GM23248 (cell line): ENCODE measurements around the gene TMEM255B.

Experiments
- EZH2 ChIP-seq: fragments of 200-600 bp; sonication (generic); IDR thresholded peaks from 2 replicates; pipeline ENCODE4 v1.6.1; 2018; ENCODE audit warnings: antibody characterized with exemption, mild to moderate bottlenecking; ENCODE audit not compliant: insufficient read depth, poor library complexity, severe bottlenecking
- EZH2phosphoT487 ChIP-seq: fragments of 200-600 bp; sonication (generic); IDR thresholded peaks from 2 replicates; pipeline ENCODE4 v1.6.1; 2018; ENCODE audit warnings: antibody characterized with exemption, moderate library complexity, mild to moderate bottlenecking, low read depth; ENCODE audit not compliant: insufficient read depth

- TF ChIP-seq EZH2phosphoT487 (no peak), EZH2 (no peak)
These were observed 42.4 kb downstream of the TMEM255B start for GRCh38 chr13:113801289-113801961.
